Mucosa of descending colon (tissue), 3 donors: ENCODE data around the gene SEPTIN12. TPM values are rescaled to one million over a fixed set of nuclear protein-coding genes. Genes with fewer than 3 reads are reported as not detected.

Source experiments
- ATAC-seq: fragments of 200-7000 bp; cut with Tn5 transposase; one replicate; pipeline ENCODE4 v1.9.1; 2020; ENCODE audit warnings: mild to moderate bottlenecking, moderate library complexity
- DNase-seq, 3 donors: peaks; one replicate each; pipeline ENCODE4 v3.0.0-alpha.2; 2020
- H3K36me3 ChIP-seq: fragments of 200-600 bp; one replicate; pipeline ENCODE4 v1.8.0; 2021; ENCODE audit warnings: low read depth, mild to moderate bottlenecking
- H3K4me1 ChIP-seq: fragments of 200-600 bp; one replicate; pipeline ENCODE4 v1.8.0; 2021; ENCODE audit warnings: low read depth, mild to moderate bottlenecking
- H3K4me3 ChIP-seq: fragments of 200-600 bp; one replicate; pipeline ENCODE4 v1.8.0; 2021; ENCODE audit warnings: mild to moderate bottlenecking
- H3K9me3 ChIP-seq: fragments of 200-600 bp; one replicate; pipeline ENCODE4 v1.8.0; 2021; ENCODE audit warnings: mild to moderate bottlenecking
- intact Hi-C, 2 donors: fragments of 100-400 bp; cut with DNase I in 1 of 2; cut with micrococcal nuclease in 1 of 2; formaldehyde crosslinking; loops; one replicate each; pipeline versions ENCODE4 v1.11.0 to v1.11.1; 2022; cut with DNase I, micrococcal nuclease
- long read RNA-seq, 2 donors: library from polyadenylated mRNA; unstranded; transcript quantifications; one replicate each; pipeline ENCODE4 v2.0.0, GENCODE V29; 2019 to 2021
- total RNA-seq, 3 donors: library from RNA; stranded (reverse); fragmentation: NEBNext Ultra II Directional in 2 of 3; extraction: Animal tissue kit (Norgen Biotek cat#: 25700) in 2 of 3; gene quantifications; one replicate each; pipeline versions ENCODE4 v1.2.1 to v1.2.4, GENCODE V29; 2021 to 2023
- TF ChIP-seq, protein P1 (sequence below): fragments of 200-600 bp; IDR thresholded peaks from one replicate; pipeline ENCODE4 v1.8.0; 2022; ENCODE audit warnings: antibody characterized with exemption, mild to moderate bottlenecking
- donor health status: DM: no; HTN: no; CAD: no; lungs with moderate emphysema.
- donor health status: DM: no; HTN: no; CAD: no.
- donor health status: DM: no; HTN: yes; CAD: no.

Gene SEPTIN12, protein sequence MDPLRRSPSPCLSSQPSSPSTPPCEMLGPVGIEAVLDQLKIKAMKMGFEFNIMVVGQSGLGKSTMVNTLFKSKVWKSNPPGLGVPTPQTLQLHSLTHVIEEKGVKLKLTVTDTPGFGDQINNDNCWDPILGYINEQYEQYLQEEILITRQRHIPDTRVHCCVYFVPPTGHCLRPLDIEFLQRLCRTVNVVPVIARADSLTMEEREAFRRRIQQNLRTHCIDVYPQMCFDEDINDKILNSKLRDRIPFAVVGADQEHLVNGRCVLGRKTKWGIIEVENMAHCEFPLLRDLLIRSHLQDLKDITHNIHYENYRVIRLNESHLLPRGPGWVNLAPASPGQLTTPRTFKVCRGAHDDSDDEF
- 1 to 10 TPM in 1 of 3 donors, not detected in 2; 1.1 TPM for total RNA-seq
- long read RNA-seq, donor 1 = 0 reads
- long read RNA-seq, donor 2 = 0 reads

GRCh38 chr16:4787627-4788482 lies at the start of gene SEPTIN12:
SEPTIN12 (minus strand) TSS chr16:4788345; CDS start chr16:4787645, 700 bp downstream.
- Histone ChIP-seq H3K4me3 (no peak within 1 kb of the TSS), H3K36me3 (no peaks in the 10 kb centered on the region), H3K4me1 (no peaks in the 10 kb centered on the region), H3K9me3 (no peaks in the 10 kb centered on the region)
- peak; percentile 11 for ATAC-seq
- intact Hi-C loops = no loop called here
- DNase-seq = no peak
- TF ChIP-seq, protein P1, sequence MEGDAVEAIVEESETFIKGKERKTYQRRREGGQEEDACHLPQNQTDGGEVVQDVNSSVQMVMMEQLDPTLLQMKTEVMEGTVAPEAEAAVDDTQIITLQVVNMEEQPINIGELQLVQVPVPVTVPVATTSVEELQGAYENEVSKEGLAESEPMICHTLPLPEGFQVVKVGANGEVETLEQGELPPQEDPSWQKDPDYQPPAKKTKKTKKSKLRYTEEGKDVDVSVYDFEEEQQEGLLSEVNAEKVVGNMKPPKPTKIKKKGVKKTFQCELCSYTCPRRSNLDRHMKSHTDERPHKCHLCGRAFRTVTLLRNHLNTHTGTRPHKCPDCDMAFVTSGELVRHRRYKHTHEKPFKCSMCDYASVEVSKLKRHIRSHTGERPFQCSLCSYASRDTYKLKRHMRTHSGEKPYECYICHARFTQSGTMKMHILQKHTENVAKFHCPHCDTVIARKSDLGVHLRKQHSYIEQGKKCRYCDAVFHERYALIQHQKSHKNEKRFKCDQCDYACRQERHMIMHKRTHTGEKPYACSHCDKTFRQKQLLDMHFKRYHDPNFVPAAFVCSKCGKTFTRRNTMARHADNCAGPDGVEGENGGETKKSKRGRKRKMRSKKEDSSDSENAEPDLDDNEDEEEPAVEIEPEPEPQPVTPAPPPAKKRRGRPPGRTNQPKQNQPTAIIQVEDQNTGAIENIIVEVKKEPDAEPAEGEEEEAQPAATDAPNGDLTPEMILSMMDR = no peak

- no peak for ATAC-seq
- peaks cover 3% of the 10 kb centered on the region for H3K36me3 ChIP-seq
- intact Hi-C loops = no loop called here
- peaks cover 12% of the 10 kb centered on the region for H3K4me1 ChIP-seq
- no peak overlapping the region for H3K4me3 ChIP-seq
- H3K9me3 ChIP-seq = no peaks in the 10 kb centered on the region
- TF ChIP-seq, protein P1 = no peak
- no peak for DNase-seq
Observed at GRCh38 chr16:4836727-4837126, 48.6 kb upstream of the SEPTIN12 start.

GRCh38 chr16:4833584-4833983 lies 45.4 kb upstream of the SEPTIN12 start:
- Histone ChIP-seq H3K9me3 (no peaks in the 10 kb centered on the region), H3K4me1 (peaks cover 20% of the 10 kb centered on the region), H3K4me3 (no peak overlapping the region), H3K36me3 (no peaks in the 10 kb centered on the region)
- DNase-seq (no peak), ATAC-seq (no peak)
- TF ChIP-seq, protein P1 = no peak
- intact Hi-C loops = no loop called here

DNA sequence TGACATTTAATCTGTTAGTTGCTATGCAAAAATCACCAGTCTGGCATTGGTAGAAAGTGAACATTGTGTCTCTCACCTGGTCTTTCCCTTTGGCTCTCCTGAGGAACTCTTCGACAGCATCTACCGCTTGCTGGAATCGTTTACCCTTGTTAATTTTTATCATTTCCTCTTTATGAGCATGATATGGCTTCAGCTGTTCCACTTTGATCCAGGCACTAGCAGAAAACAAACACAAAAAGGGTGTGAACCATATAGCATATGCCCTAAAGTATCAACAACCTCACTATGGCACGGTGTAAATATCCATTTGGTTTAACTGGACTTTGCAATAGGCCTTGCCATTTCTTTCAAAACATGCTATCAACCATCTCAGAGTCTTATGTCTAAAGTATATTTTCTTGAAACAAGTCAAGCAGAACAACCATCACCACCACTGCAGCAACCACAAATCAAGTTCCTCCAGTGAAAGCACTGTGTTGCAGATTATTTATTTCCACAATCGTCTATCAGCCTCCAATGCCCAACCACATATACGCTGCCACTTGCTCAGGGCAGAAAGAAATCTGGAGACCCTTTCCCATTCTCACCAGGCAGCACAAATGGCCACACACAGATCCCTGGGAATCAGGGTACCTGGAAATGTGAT lies 44.7 kb upstream of the SEPTIN12 start:
- ATAC-seq (peak; percentile 88), DNase-seq (peak in 1 of 3 donors; percentile 58)
- Histone ChIP-seq H3K4me3 (no peak overlapping the region), H3K36me3 (no peaks in the 10 kb centered on the region), H3K9me3 (no peaks in the 10 kb centered on the region), H3K4me1 (peaks cover 24% of the 10 kb centered on the region)
- intact Hi-C loops = no loop called here
- TF ChIP-seq, protein P1 = no peak

DNA sequence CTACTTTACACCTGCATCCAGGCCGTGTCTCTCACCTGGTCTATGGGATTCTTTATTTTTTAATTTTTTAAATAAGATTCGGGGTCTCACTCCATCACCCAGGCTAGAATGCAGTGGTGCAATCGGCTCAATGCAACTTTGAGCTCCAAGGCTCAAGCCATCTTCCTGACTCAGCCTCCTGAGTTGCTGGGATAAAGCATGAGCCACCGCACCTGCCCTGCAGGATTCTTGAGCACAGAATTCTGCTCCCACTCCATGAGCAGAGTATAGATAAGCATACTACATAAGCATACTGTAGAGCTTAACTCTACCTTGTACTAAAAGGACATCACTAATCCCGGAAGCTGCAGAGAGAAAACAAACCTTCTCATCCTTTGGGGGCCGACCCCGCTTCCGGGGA lies 43.5 kb upstream of the SEPTIN12 start:
- ATAC-seq = no peak
- TF ChIP-seq, protein P1 = no peak
- peaks cover 24% of the 10 kb centered on the region for H3K4me1 ChIP-seq
- no peaks in the 10 kb centered on the region for H3K9me3 ChIP-seq
- no peak for DNase-seq
- no peak overlapping the region for H3K4me3 ChIP-seq
- intact Hi-C loops = no loop called here
- H3K36me3 ChIP-seq = peaks cover 5% of the 10 kb centered on the region
